ENCODE results near the gene SLC13A3.

The SLC13A3 gene

DNA sequence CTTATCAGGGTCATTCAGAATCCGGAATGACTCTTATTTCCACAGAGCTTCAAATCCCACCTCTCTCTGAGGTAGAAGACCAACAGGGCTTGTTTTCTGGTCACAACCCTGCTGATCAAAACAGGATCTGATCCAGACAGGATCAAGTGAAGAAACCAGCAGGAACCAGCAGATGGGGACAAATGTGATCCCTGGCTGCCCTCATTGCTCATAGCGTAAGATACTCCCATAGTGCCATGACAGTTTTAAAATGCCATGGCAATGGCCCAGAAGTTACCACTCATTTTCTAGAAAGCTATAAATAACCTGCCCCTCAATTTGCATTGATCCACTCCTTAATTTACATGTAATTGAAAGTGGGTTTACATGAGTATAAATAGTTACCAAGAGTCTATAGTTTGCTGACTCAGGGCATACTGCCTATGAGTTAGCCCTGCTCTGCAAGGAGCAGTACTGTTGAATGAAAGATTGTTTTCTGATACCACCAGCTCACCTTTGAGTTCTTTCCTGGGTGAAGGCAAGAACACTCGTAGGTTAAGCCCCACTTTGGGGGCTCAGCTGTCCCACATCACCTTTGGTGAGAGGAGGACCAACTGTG lies 131.7 kb downstream of the SLC13A3 start:
- DNase-seq: no peak

DNA sequence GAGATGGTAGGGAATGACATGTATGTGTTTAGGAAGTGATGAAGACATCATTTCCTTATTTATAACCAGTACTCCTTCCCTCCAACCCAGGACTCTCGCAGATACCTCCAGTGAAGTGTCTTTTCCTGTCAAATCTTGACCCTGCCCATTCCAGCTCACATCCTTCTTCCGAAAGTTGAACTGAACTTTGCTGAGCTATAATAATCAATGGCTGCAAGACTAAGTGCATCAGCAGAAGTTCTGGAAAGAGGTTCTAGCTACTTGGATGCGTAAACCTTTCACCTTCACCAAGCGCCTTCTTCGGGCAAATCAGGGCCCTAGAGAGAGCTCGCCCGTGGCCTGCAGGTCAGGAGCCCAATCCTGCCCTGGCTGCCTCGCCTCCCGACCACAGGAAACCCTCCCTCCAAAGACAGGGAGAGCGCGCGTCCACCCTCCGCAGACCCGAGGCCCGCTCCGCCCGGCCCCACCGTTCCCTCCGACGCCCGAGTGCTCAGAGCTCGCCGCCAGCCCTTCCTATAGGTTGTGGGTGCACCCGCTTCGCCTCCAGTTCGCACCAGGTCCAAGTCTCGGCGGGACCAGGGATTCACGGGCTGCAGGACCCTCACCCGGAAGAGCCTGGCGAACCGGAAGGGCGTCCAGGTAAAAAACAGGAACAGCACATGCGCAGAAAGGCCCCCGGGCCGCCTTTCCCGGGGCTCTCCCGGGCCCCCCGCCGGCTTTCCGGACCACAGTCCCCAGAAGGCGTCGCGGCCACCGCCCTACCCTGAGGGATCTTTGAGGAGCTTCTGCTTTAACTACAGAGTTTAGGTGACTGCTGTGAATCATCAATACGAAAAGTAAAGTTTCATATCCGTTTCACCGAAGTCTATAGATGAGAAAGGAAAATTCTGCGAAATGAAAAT lies 138.1 kb downstream of the SLC13A3 start, which contains the start of gene ZNF334:
TSS of gene ZNF334 (minus strand) at position 617 of the 902 bp plus-strand sequence. CDS start 1,457 bp downstream, outside the sequence.
- DNase-seq: peak; percentile 67

DNA sequence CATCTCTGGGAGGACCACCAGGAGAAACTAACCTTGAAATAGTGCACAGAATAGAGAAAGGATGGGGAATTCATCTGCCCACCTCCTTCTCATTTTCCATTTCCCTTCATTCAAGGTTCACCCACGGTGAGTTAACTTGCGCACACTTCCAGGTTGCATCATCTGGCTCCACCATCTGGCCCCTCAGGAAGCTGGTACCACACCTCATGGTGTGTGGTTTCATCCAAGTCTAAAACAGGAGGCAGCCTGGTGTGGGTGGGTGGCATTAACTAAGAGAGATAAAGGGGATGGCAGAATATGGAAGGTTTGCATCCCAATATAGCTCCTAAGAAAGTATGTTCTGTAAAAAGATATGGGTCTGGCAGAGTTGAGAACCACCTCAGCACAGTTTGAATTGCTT lies 141.7 kb downstream of the SLC13A3 start:
- DNase-seq: no peak
